Sigmoid colon (tissue), 4 donors: ENCODE measurements around the gene KRTAP19-8.

Source experiments
- POLR2A ChIP-seq, 2 donors: fragments of 450-650 bp; IDR thresholded peaks; one replicate each; pipeline ENCODE4 v1.6.1; 2016; ENCODE audit warnings: antibody characterized with exemption in 2 of 2, mild to moderate bottlenecking in 2 of 2, moderate library complexity in 2 of 2
- POLR2AphosphoS5 ChIP-seq, 4 donors: sonication (generic); formaldehyde crosslinking; IDR thresholded peaks; one replicate each; pipeline ENCODE4 v1.6.1; 2017; ENCODE audit warnings: antibody characterized with exemption in 4 of 4
- TF ChIP-seq, protein P1 (sequence below), 4 experiments: fragments of 450-650 bp in 3 of 4; fragments of 200-600 bp in 1 of 4; IDR thresholded peaks; one replicate each; pipeline ENCODE4 v1.5.1; 2016 to 2019; ENCODE audit warnings: antibody characterized with exemption in 4 of 4, mild to moderate bottlenecking in 3 of 4, moderate library complexity in 2 of 4

GRCh38 chr21:31023680-31024079, 14.6 kb downstream of the KRTAP19-8 start:
- no peak for TF ChIP-seq POLR2A (IDR thresholded peaks at IDR 0.05)
- TF ChIP-seq POLR2AphosphoS5 (IDR thresholded peaks at IDR 0.05) = no peak
- TF ChIP-seq, protein P1, sequence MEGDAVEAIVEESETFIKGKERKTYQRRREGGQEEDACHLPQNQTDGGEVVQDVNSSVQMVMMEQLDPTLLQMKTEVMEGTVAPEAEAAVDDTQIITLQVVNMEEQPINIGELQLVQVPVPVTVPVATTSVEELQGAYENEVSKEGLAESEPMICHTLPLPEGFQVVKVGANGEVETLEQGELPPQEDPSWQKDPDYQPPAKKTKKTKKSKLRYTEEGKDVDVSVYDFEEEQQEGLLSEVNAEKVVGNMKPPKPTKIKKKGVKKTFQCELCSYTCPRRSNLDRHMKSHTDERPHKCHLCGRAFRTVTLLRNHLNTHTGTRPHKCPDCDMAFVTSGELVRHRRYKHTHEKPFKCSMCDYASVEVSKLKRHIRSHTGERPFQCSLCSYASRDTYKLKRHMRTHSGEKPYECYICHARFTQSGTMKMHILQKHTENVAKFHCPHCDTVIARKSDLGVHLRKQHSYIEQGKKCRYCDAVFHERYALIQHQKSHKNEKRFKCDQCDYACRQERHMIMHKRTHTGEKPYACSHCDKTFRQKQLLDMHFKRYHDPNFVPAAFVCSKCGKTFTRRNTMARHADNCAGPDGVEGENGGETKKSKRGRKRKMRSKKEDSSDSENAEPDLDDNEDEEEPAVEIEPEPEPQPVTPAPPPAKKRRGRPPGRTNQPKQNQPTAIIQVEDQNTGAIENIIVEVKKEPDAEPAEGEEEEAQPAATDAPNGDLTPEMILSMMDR (IDR thresholded peaks at IDR 0.05) = no peak
